Activated CD8-positive, alpha-beta T cell treated with anti-CD3 and anti-CD28 coated beads for 36 hours (primary cell): ENCODE measurements around the gene MAP6. TPM values are rescaled to one million over a fixed set of nuclear protein-coding genes. Genes with fewer than 3 reads are reported as not detected.
A peak's percentile ranks its signal among the peaks of the same experiment; 100 is the strongest.

Experiments
- ATAC-seq: fragments of 200-7000 bp; cut with Tn5 transposase; one replicate; pipeline ENCODE4 v1.10.0; 2021; ENCODE audit warnings: mild to moderate bottlenecking, moderate library complexity
- CTCF ChIA-PET: fragments of 350-600 bp; sonication (Branson Sonifier 250); formaldehyde crosslinking; loops from one replicate; lab custom pipeline; 2021; ENCODE audit warnings: antibody characterized with exemption; lab: Charles Lee
- POLR2A ChIA-PET: fragments of 350-600 bp; sonication (Branson Sonifier 250); formaldehyde crosslinking; loops from one replicate; lab custom pipeline; 2021; ENCODE audit warnings: antibody characterized with exemption; lab: Charles Lee
- DNase-seq: peaks from one replicate; pipeline ENCODE4 v3.0.0-alpha.2; 2020
- H3K27ac Mint-ChIP-seq: one replicate; pipeline ENCODE4 v1.8.0; 2021; ENCODE audit warnings: mild to moderate bottlenecking, mixed read lengths
- H3K27me3 Mint-ChIP-seq: one replicate; pipeline ENCODE4 v1.8.0; 2021; ENCODE audit warnings: mixed read lengths
- H3K36me3 Mint-ChIP-seq: one replicate; pipeline ENCODE4 v1.8.0; 2021; ENCODE audit warnings: low read depth, mixed read lengths
- H3K4me1 Mint-ChIP-seq: one replicate; pipeline ENCODE4 v1.8.0; 2021; ENCODE audit warnings: low read depth, mixed read lengths
- H3K4me3 Mint-ChIP-seq: one replicate; pipeline ENCODE4 v1.8.0; 2021; ENCODE audit warnings: mild to moderate bottlenecking, moderate library complexity, mixed read lengths
- H3K9me3 Mint-ChIP-seq: one replicate; pipeline ENCODE4 v1.8.0; 2021; ENCODE audit warnings: mixed read lengths
- intact Hi-C: fragments of 100-400 bp; cut with micrococcal nuclease; formaldehyde crosslinking; loops from one replicate; pipeline ENCODE4 v1.10.0; 2022
- total RNA-seq, 2 experiments: library from RNA; stranded (reverse); gene quantifications; one replicate each; pipeline ENCODE4 v1.2.3, GENCODE V29; 2021
- TF ChIP-seq, protein P1 (sequence below): fragments of 200-600 bp; IDR thresholded peaks from one replicate; pipeline ENCODE4 v1.8.0; 2022; ENCODE audit warnings: antibody characterized with exemption, mild to moderate bottlenecking

The MAP6 gene
- total RNA-seq, 2 experiments from 2014 or later, result not detected

GRCh38 chr11:75598900-75599299 lies 69.9 kb downstream of the MAP6 start:
- ChIA-PET POLR2A (interaction anchor here (0.7 kb wide), 1 partner anchor 13 kb away, joined by 3 read pairs; no protein-coding TSS in a partner anchor), CTCF (interaction anchor here (0.9 to 2.4 kb wide), 6 partner anchors 10 to 212 kb away, joined by 3 to 10 read pairs (median 5); no protein-coding TSS in a partner anchor)
- Mint-ChIP-seq H3K36me3 (no peaks in the 10 kb centered on the region), H3K9me3 (no peaks in the 10 kb centered on the region), H3K4me3 (no peak overlapping the region), H3K27me3 (peaks cover 1% of the 10 kb centered on the region), H3K4me1 (no peaks in the 10 kb centered on the region), H3K27ac (no peak overlapping the region)
- intact Hi-C loops, result no loop called here
- TF ChIP-seq, protein P1, sequence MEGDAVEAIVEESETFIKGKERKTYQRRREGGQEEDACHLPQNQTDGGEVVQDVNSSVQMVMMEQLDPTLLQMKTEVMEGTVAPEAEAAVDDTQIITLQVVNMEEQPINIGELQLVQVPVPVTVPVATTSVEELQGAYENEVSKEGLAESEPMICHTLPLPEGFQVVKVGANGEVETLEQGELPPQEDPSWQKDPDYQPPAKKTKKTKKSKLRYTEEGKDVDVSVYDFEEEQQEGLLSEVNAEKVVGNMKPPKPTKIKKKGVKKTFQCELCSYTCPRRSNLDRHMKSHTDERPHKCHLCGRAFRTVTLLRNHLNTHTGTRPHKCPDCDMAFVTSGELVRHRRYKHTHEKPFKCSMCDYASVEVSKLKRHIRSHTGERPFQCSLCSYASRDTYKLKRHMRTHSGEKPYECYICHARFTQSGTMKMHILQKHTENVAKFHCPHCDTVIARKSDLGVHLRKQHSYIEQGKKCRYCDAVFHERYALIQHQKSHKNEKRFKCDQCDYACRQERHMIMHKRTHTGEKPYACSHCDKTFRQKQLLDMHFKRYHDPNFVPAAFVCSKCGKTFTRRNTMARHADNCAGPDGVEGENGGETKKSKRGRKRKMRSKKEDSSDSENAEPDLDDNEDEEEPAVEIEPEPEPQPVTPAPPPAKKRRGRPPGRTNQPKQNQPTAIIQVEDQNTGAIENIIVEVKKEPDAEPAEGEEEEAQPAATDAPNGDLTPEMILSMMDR, result no peak
- no peak for DNase-seq
- ATAC-seq, result no peak

GRCh38 chr11:75598264-75598663 lies 70.6 kb downstream of the MAP6 start:
- H3K36me3 Mint-ChIP-seq, result no peaks in the 10 kb centered on the region
- intact Hi-C loops, result no loop called here
- peaks cover under 1% of the 10 kb centered on the region for H3K27me3 Mint-ChIP-seq
- TF ChIP-seq, protein P1, result no peak
- CTCF ChIA-PET, result interaction anchor here (0.6 to 2.4 kb wide), 8 partner anchors 9 to 282 kb away, joined by 3 to 10 read pairs (median 4); no protein-coding TSS in a partner anchor
- H3K4me3 Mint-ChIP-seq, result no peak overlapping the region
- DNase-seq, result no peak
- POLR2A ChIA-PET, result no interaction called here
- ATAC-seq, result no peak
- H3K27ac Mint-ChIP-seq, result no peak overlapping the region
- no peaks in the 10 kb centered on the region for H3K4me1 Mint-ChIP-seq
- no peaks in the 10 kb centered on the region for H3K9me3 Mint-ChIP-seq

- Mint-ChIP-seq H3K27me3 (no peaks in the 10 kb centered on the region), H3K36me3 (no peaks in the 10 kb centered on the region), H3K9me3 (no peaks in the 10 kb centered on the region), H3K4me1 (peaks cover 4% of the 10 kb centered on the region), H3K27ac (no peak overlapping the region), H3K4me3 (no peak overlapping the region)
- intact Hi-C loops, result no loop called here
- DNase-seq (peak; percentile 33), ATAC-seq (peak; percentile 65)
- TF ChIP-seq, protein P1, result peak; percentile 52
- ChIA-PET POLR2A (no interaction called here), CTCF (interaction anchor here (0.6 to 2.4 kb wide), 8 partner anchors 8 to 283 kb away, joined by 3 to 10 read pairs (median 4); no protein-coding TSS in a partner anchor)
Observed at GRCh38 chr11:75597636-75598035, 71.2 kb downstream of the MAP6 start.

- DNase-seq (no peak), ATAC-seq (no peak)
- Mint-ChIP-seq H3K4me1 (peaks cover 6% of the 10 kb centered on the region), H3K36me3 (no peaks in the 10 kb centered on the region), H3K27ac (no peak overlapping the region), H3K9me3 (no peaks in the 10 kb centered on the region), H3K27me3 (no peaks in the 10 kb centered on the region), H3K4me3 (no peak overlapping the region)
- intact Hi-C loops, result no loop called here
- CTCF ChIA-PET, result no interaction called here
- TF ChIP-seq, protein P1, result no peak
- POLR2A ChIA-PET, result no interaction called here
Observed at GRCh38 chr11:75596914-75597313, 71.9 kb downstream of the MAP6 start.

DNA sequence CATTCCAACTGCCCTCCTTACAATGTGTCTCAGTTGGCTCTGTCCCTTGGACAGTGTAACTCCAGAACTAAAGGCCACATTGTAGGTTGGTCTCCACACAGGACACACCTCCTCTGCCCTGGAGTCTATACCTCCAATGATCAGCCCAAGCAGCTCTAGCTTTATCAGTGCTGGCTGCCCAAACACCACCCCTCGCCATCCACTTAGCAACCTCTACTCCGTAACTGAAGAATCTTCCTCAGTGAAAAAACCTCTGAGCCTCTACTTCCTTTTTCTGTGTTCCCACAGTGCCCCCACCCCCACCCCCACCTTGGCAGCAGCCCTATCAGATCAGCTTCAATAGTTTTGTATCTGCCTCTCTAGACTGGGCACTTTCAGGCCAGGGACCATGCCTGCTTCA lies 73.4 kb downstream of the MAP6 start:
- no peaks in the 10 kb centered on the region for H3K36me3 Mint-ChIP-seq
- intact Hi-C loops, result no loop called here
- H3K27me3 Mint-ChIP-seq, result no peaks in the 10 kb centered on the region
- H3K9me3 Mint-ChIP-seq, result no peaks in the 10 kb centered on the region
- no peak overlapping the region for H3K27ac Mint-ChIP-seq
- TF ChIP-seq, protein P1, result no peak
- ATAC-seq, result no peak
- peaks cover 6% of the 10 kb centered on the region for H3K4me1 Mint-ChIP-seq
- DNase-seq, result no peak
- CTCF ChIA-PET, result interaction anchor here (1.1 kb wide), 1 partner anchor 61 kb away, joined by 3 read pairs; no protein-coding TSS in a partner anchor
- POLR2A ChIA-PET, result no interaction called here
- H3K4me3 Mint-ChIP-seq, result no peak overlapping the region
